ENCODE measurements around the gene MEMO1. TPM values are rescaled to one million over a fixed set of nuclear protein-coding genes. Genes with fewer than 3 reads are reported as not detected.

MEMO1 gene
- total RNA-seq, 1 donor from 2014 or later = 32.9 TPM

- ATAC-seq (no peak), DNase-seq (ENCODE audit: low spot score) (no peak)
- intact Hi-C loops (cut with DNase I) = no loop called here
These were observed 8.4 kb downstream of the MEMO1 start for GRCh38 chr2:32002406-32002805.

- intact Hi-C loops (cut with DNase I) = no loop called here
These were observed 11.4 kb downstream of the MEMO1 start for GRCh38 chr2:31999438-31999837.

GRCh38 chr2:31998731-31999383 lies 12.0 kb downstream of the MEMO1 start:
- DNase-seq (ENCODE audit: low spot score) (no peak), ATAC-seq (no peak)
- intact Hi-C loops (cut with DNase I) = no loop called here

More at GRCh38 chr2:31999438-31999837, 11.4 kb downstream of the MEMO1 start:
- no peak for ATAC-seq
- no peak for DNase-seq (ENCODE audit: low spot score)

- ATAC-seq (no peak), DNase-seq (ENCODE audit: low spot score) (no peak)
- intact Hi-C loops (cut with DNase I) = no loop called here
These were observed 13.2 kb downstream of the MEMO1 start for GRCh38 chr2:31997653-31998052.

GRCh38 chr2:31996571-31997150 lies 14.1 kb downstream of the MEMO1 start:
- intact Hi-C loops (cut with DNase I) = no loop called here
- DNase-seq (ENCODE audit: low spot score) = no peak
- ATAC-seq = no peak

GRCh38 chr2:31992934-31993333 lies 17.9 kb downstream of the MEMO1 start:
- intact Hi-C loops (cut with DNase I) = no loop called here
- DNase-seq (ENCODE audit: low spot score) = no peak
- no peak for ATAC-seq

GRCh38 chr2:31992025-31992579 lies 18.7 kb downstream of the MEMO1 start:
- DNase-seq (ENCODE audit: low spot score) (no peak), ATAC-seq (no peak)

GRCh38 chr2:31989946-31990345 lies 20.9 kb downstream of the MEMO1 start:
- DNase-seq (ENCODE audit: low spot score) (no peak), ATAC-seq (no peak)
- intact Hi-C loops (cut with DNase I) = no loop called here

More at GRCh38 chr2:31992025-31992579, 18.7 kb downstream of the MEMO1 start:
- intact Hi-C loops (cut with DNase I) = no loop called here

- no peak for DNase-seq (ENCODE audit: low spot score)
- no peak for ATAC-seq
- intact Hi-C loops (cut with DNase I) = no loop called here
These were observed 23.2 kb downstream of the MEMO1 start for GRCh38 chr2:31987454-31988220.

- ATAC-seq (no peak), DNase-seq (ENCODE audit: low spot score) (no peak)
- intact Hi-C loops (cut with DNase I) = no loop called here
These were observed 23.9 kb downstream of the MEMO1 start for GRCh38 chr2:31986906-31987305.

GRCh38 chr2:31983762-31984467 lies 26.9 kb downstream of the MEMO1 start:
- intact Hi-C loops (cut with DNase I) = no loop called here
- DNase-seq (ENCODE audit: low spot score) = no peak
- ATAC-seq = no peak

- intact Hi-C loops (cut with DNase I) = no loop called here
- ATAC-seq (peak; percentile 72), DNase-seq (ENCODE audit: low spot score) (no peak)
These were observed 30.0 kb downstream of the MEMO1 start for GRCh38 chr2:31980674-31981356.

GRCh38 chr2:31979956-31980355 lies 30.9 kb downstream of the MEMO1 start:
- ATAC-seq (no peak), DNase-seq (ENCODE audit: low spot score) (no peak)

GRCh38 chr2:31979018-31979417 lies 31.8 kb downstream of the MEMO1 start:
- DNase-seq (ENCODE audit: low spot score) (no peak), ATAC-seq (no peak)
- intact Hi-C loops (cut with DNase I) = no loop called here

More at GRCh38 chr2:31979956-31980355, 30.9 kb downstream of the MEMO1 start:
- intact Hi-C loops (cut with DNase I) = no loop called here

- DNase-seq (ENCODE audit: low spot score) (no peak), ATAC-seq (no peak)
- intact Hi-C loops (cut with DNase I) = no loop called here
These were observed 32.4 kb downstream of the MEMO1 start for GRCh38 chr2:31978436-31978835.

GRCh38 chr2:31973665-31974064 lies 37.1 kb downstream of the MEMO1 start:
- no peak for ATAC-seq
- no peak for DNase-seq (ENCODE audit: low spot score)
- intact Hi-C loops (cut with DNase I) = no loop called here

GRCh38 chr2:31972059-31972458 lies 38.7 kb downstream of the MEMO1 start:
- intact Hi-C loops (cut with DNase I) = no loop called here

GRCh38 chr2:31969178-31969577 lies 41.6 kb downstream of the MEMO1 start:
- DNase-seq (ENCODE audit: low spot score) (no peak), ATAC-seq (no peak)
- intact Hi-C loops (cut with DNase I) = no loop called here

More at GRCh38 chr2:31972059-31972458, 38.7 kb downstream of the MEMO1 start:
- DNase-seq (ENCODE audit: low spot score) (no peak), ATAC-seq (no peak)

- intact Hi-C loops (cut with DNase I) = no loop called here
- DNase-seq (ENCODE audit: low spot score) (no peak), ATAC-seq (no peak)
These were observed 43.0 kb downstream of the MEMO1 start for GRCh38 chr2:31967790-31968189.
